LoVo (cell line): ENCODE measurements around the gene NR1D1.

ENCODE experiments used
- DNase-seq: peaks from one replicate; pipeline ENCODE4 v3.0.0-alpha.2; 2016; ENCODE audit warnings: low spot score

NR1D1 gene

GRCh38 chr17:40075201-40075941 lies 25.0 kb downstream of the NR1D1 start:
- no peak for DNase-seq

GRCh38 chr17:40074871-40075200 lies 25.6 kb downstream of the NR1D1 start:
- no peak for DNase-seq

DNA sequence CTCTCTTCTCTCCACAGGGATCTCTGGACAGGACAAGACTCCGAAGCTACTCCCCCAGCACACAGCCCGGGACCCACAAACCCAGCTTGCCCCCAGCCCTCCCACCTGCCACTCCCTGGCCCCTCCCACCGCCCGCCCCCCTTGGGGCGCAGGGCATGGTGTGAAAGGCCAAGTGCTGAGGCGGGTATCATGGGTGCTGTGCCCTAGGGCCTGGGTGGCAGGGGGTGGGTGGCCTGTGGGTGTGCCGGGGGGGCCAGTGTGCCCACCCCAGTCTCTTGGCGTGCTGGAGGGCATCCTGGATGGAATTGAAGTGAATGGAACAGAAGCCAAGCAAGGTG lies 26.2 kb downstream of the NR1D1 start:
- no peak for DNase-seq

- no peak for DNase-seq
Measured at GRCh38 chr17:40073454-40074174, 26.8 kb downstream of the NR1D1 start.

GRCh38 chr17:40072735-40073346 lies 27.5 kb downstream of the NR1D1 start:
- DNase-seq = no peak

DNA sequence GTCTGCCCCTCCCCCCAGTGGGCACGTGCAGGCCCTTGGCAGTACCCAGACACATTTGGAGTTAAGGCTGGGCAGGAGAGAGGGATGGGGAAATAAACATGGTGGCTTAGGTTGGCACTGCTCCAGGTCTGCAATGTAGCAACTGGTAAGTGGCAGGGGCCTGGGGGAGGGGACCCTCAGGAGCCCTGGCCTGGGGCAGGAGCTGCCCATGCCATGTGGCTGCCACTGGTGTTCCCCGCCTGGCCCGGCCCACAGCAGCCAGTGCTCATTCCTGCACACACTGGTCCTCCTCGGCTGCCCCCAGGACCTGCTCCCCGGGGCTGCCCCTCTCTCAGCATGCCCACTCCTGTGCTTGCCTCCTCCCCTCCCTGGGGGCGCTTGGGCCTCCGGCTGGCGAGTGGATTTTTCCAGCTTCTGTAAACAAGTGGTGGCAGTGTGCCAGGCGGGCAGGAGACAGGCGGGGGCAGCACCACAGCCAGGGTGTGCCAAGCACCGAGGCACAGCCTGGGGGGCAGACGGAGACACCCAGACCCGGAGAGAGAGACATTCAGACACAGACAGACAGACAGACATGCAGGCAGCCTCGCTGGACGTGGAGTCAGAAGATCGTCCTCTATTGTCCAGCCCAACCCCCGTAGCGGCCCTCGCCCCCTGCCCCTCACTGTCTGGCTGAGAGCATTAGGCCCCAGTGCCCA lies 28.2 kb downstream of the NR1D1 start:
- no peak for DNase-seq

DNA sequence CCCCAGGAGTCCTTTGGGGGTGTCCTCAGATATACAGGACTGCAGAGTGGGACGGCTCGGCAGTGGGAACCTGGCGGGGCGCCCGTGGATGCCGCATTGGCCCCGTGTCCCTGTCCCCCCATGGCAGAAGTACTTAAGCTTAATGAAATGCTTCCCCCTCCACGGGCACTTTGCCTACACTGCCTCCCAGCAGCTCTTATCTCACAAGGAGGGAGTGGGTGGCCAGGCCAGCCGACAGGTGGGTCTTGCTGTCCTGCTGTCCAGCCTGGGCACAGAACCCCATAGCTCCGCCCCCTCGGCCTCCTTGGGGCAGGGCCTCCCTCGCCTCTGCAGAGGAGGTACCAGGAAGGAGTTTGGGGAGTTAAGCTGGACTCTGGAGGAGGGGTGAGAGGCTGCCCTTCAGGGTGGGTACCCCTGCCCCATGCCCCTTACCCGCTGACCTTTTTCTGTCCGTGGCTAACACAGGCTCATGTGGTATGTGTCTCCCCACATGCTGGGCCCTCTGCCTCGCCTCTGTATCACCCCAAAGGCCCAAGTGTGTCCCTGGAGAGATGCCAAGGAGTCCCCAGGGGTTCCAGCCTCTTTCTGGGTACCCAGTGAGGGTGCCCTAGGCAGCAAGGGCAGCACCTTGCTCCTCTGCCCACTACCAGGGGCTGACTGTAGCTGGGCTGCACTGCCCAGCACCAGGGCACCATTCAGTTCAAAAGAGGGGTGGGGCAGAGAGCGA lies 28.9 kb downstream of the NR1D1 start:
- DNase-seq = no peak

DNA sequence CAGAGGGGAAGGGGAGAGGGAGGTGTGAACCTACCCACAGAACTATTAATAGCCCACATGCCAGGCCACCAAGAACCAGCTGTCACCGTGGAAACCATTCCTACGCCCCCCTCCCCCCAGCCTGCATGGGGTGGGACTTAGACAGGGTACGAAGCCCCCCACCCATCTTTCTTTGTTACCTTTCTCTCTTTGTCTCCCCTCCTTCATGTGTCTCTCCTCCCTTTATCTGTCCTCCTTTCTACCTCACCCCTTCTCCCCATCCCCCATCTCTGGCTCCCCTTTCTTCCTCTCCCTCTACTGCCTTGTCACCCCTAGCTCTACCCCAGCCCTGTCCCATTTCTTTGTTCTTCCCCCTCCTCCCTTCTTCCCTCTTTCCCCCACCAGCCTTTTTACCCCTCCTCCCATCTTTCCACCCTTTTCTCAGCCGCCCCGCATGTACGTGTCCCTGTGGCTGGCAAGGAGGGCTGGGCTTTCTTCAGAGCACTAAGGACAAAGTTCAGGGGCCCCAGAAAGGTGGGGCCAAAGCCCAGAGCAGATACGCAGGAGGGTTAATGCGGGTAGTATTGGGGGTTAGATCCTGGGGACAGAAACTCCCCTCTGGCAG lies 29.6 kb downstream of the NR1D1 start:
- no peak for DNase-seq

DNA sequence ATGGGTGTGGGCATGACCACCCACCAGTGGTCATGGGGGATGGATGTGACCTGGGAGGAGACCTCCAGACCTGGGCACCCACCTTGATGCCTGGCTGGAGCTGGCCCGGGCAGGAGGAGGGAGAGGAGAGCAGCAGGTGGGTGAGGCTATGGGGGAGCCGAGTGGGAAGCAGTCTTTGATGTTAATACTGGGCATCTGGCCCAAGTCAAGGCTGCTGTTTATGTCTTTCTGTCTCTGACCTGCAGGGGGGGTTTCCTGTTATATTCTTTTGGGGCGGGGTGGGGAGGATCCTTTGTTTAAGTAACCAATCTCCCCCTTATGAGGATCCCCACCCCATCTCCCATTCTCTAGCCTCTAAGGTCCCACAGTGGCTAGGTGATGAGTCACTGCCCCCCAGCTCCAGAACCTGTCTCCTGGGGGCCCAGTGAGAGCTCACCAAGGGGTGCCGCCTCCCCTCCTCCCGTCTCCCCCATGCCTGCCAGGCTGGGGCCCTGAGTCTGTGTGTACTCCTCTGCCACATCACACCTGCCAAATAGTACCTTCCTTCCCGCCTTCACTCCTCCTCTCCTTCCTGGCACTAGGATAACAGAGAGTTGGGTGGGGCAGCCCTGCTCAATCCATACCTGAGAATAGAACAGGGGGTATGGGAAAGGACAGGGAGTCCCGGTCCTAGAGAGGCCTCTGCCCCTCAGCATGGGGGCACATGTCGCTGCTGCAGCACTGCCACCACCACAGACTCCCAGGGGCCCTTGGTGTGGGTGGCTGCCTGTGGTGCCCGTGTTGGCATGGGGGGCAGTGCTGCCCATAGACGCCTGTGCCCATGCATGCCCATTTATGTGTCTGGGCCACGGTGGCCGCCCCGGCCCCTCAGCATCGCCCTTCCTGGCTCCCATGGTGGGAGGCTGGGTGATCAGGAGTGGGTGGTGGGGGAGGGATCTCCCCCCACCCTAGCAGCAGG lies 30.4 kb downstream of the NR1D1 start:
- DNase-seq = peak; percentile 34

- no peak for DNase-seq
Measured at GRCh38 chr17:40068917-40069750, 31.3 kb downstream of the NR1D1 start.

DNA sequence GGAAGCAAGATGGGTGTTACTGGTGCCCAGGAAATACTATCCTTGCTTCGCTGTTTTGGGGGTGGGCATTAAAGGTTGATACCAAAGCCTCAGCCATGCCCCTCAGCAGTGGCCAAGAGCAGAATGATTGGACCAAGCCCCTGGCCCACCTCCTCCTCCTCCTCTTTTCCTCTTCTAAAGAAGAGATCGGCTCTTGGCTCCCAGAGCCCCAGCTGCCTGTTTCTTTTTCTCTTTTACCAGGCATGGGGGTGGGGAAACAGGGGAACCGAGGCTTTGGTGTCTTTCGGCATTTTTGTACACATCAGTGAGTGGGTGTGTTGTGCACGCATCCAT lies 31.8 kb downstream of the NR1D1 start:
- no peak for DNase-seq

DNA sequence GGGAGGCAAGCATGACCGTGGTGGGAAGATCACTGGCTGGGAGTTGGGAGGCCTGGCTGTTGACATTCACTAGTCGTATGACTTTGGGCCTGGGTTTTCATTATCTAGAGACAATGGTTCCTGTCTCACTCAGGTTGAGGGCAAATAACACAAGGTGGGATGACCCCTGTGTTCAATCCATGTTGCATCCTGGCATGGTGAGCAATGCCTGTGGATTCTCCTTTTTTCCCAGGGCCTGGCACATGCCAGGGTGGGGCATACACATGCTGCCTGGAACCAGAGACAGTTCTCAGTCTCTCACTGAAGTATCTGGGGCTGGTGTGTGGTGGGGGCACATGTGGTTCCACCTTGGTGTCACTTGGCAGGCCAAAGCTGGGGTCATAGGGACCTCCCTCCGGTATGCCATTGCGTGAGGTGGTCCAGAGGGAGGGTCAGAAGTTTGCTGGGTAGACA lies 32.2 kb downstream of the NR1D1 start:
- no peak for DNase-seq

DNA sequence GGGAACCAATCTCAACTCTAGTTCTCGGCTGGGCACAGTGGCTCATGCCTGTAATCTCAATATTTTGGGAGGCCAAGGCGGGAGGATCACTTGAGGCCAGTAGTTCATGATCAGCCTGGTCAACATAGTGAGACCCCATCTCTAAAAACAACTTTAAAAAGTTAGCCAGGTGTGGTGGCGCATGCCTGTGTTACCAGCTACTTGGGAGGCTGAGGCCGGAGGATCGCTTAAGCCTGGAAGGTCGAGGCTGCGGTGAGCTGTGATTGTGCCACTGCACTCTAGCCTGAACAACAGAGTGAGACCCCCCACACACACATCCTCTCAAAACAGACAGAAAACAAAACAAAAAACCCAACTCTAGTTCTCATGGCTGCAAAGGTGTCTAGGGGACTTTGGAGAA lies 32.7 kb downstream of the NR1D1 start:
- no peak for DNase-seq

DNA sequence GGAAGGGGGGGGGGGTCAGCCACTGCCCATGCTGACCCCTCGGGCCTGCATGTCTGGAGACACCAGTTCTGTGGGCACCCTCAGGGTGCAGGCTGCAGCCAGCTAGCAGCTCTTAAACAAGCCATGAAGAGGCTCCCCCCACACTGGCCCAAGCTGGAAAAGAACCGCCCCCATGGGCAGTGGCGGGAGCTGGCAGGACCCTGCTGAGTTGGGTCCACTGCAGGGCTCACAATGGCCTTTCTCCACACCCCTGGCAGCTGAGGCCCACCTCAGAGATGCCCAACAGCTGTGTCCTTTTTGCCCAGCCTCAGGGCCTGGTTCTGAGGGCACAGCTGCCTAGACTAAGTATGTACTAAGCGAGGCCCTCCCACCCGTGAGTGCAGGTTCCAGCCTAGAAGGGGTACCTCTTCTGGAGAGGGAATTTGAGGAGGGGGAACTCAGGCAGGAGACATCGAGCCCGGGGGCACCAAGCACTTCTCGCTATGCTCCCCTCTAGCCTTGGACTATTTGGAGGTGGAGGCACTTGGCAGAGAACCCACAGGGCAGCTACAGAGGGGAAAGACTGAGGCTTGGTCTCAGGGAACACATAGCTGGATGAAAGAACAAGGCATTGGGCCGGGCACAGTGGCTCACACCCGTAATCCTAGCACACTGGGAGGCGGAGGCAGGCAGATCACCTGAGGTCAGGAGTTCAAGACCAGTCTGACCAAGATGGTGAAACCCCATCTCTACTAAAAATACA lies 34.4 kb downstream of the NR1D1 start:
- no peak for DNase-seq

DNA sequence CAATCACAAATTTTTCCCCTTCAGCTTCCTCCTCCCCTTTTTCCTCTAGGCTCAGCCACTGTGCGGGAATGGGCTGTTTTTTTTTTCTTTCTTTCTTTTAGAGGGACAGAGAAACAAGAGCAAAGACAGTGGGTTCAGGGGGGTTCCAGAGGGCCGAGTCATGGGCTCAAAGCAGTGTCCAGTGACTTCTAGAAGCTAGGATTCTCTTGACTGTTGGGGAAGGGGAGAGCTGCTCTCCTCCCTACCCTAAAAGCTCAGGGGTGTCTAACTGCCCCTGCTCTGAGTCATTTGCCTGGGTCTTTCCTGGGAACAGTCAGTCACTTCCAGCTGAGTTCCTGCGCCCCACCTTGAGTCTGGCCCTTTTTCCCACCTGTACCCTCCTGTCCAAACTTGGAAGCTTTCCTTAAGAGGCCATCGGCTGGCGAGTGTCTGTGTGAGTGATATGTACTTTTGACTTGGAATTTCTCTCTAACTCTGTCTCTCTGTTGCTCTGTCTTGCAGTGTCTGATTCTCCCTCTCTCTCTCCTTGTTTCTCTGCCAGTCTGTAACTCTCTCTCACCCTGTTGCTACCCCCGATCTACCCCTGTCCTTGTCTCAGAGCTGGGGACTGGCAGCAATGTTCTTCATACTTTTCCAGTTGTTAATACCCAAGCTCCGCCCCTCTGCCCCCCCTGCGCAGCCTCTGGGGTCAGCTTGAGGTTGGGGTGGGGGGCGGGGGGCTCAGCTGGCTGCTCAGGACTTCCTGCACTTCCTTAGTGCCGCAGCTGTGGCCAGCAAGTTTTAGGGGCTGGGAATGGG lies 35.2 kb downstream of the NR1D1 start:
- DNase-seq = no peak

GRCh38 chr17:40063901-40064531 lies 36.4 kb downstream of the NR1D1 start:
- no peak for DNase-seq

DNA sequence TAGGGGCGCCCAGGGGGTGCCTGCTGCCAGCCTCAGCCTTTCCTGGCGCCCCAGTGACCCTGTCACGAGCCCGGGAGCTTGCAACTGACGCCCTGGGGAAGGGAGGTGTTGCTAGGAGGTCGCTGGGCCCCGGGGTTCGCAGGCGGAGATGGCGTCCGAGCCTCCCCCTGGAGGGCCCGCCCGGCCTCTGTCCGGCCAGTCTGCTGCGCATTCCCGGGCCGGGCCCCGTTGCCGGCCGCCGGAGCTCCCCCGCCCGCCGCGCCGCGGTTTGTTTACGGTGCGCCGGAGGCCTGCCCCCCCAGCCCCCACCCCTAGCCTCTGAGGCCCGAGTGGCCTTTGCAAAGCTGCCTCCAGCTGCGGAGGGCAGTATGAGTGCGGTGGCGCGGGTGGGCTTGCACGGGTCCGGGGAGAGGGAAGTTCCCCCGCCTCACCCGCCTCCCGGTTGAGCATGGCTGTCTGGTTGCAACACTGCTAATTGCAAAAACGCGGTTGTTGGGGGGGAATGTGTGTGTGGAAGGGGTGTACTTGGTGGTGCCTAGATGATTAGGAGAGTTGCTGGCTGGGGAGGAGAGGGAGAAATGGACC lies 37.1 kb downstream of the NR1D1 start:
- no peak for DNase-seq
